Activated CD8-positive, alpha-beta memory T cell treated with anti-CD3 and anti-CD28 coated beads for 1 hour (primary cell): ENCODE data around the gene GNAT2.

Source experiments
- DNase-seq, 2 donors: peaks; one replicate each; pipeline ENCODE4 v3.0.0-alpha.2; 2020; ENCODE audit warnings: low read depth in 1 of 2; ENCODE audit errors: extremely low read depth in 1 of 2

GNAT2 gene

GRCh38 chr1:109642626-109643025 lies 23.2 kb upstream of the GNAT2 start:
- DNase-seq = no peak

GRCh38 chr1:109641861-109642260 lies 22.4 kb upstream of the GNAT2 start:
- no peak for DNase-seq

GRCh38 chr1:109641078-109641740 lies 21.8 kb upstream of the GNAT2 start:
- no peak for DNase-seq

GRCh38 chr1:109640285-109640865 lies 21.0 kb upstream of the GNAT2 start:
- peak; percentile 68 to 86 for DNase-seq

GRCh38 chr1:109639841-109640184 lies 20.4 kb upstream of the GNAT2 start:
- no peak for DNase-seq

GRCh38 chr1:109639063-109639840 lies 19.8 kb upstream of the GNAT2 start:
- no peak for DNase-seq

- no peak for DNase-seq
Measured at GRCh38 chr1:109637446-109637845, 18.0 kb upstream of the GNAT2 start.

- no peak for DNase-seq
Measured at GRCh38 chr1:109636201-109636952, 17.0 kb upstream of the GNAT2 start.

- DNase-seq = no peak
Measured at GRCh38 chr1:109635862-109636200, 16.4 kb upstream of the GNAT2 start.

GRCh38 chr1:109634771-109635750 lies 15.6 kb upstream of the GNAT2 start:
- no peak for DNase-seq

- no peak for DNase-seq
Measured at GRCh38 chr1:109634292-109634691, 14.9 kb upstream of the GNAT2 start.

GRCh38 chr1:109632671-109633346 lies 13.4 kb upstream of the GNAT2 start:
- DNase-seq = no peak

- DNase-seq = no peak
Measured at GRCh38 chr1:109631513-109632505, 12.4 kb upstream of the GNAT2 start.

- DNase-seq = no peak
Measured at GRCh38 chr1:109630898-109631512, 11.6 kb upstream of the GNAT2 start.

- DNase-seq = peak in 1 of 2 donors; percentile 33
Measured at GRCh38 chr1:109630081-109630897, 10.9 kb upstream of the GNAT2 start.

GRCh38 chr1:109629372-109630030 lies 10.1 kb upstream of the GNAT2 start:
- no peak for DNase-seq
